ENCODE results near the gene NBDY.

NBDY gene

GRCh38 chrX:56786889-56787733, 58.1 kb downstream of the NBDY start:
- Mint-ChIP-seq H3K4me3 (no peak overlapping the region), H3K4me1 (ENCODE audit: low read depth) (peaks cover 21% of the 10 kb centered on the region), H3K36me3 (ENCODE audit: low read depth) (peaks cover 7% of the 10 kb centered on the region), H3K9me3 (no peaks in the 10 kb centered on the region), H3K27me3 (ENCODE audit: low read depth) (no peaks in the 10 kb centered on the region), H3K27ac (peak overlapping the region; percentile 63)
- DNase-seq (ENCODE audit: low spot score) = no peak

GRCh38 chrX:56787734-56788152, 58.7 kb downstream of the NBDY start:
- Mint-ChIP-seq H3K27me3 (ENCODE audit: low read depth) (no peaks in the 10 kb centered on the region), H3K4me3 (no peak overlapping the region), H3K36me3 (ENCODE audit: low read depth) (peaks cover 10% of the 10 kb centered on the region), H3K4me1 (ENCODE audit: low read depth) (peaks cover 22% of the 10 kb centered on the region), H3K9me3 (no peaks in the 10 kb centered on the region), H3K27ac (no peak overlapping the region)
- DNase-seq (ENCODE audit: low spot score) = no peak

GRCh38 chrX:56788229-56788628, 59.2 kb downstream of the NBDY start:
- H3K27ac Mint-ChIP-seq = no peak overlapping the region
- no peak overlapping the region for H3K4me3 Mint-ChIP-seq

GRCh38 chrX:56788717-56789122, 59.7 kb downstream of the NBDY start:
- peaks cover 22% of the 10 kb centered on the region for H3K4me1 Mint-ChIP-seq (ENCODE audit: low read depth)
- H3K36me3 Mint-ChIP-seq (ENCODE audit: low read depth) = peaks cover 10% of the 10 kb centered on the region
- no peaks in the 10 kb centered on the region for H3K9me3 Mint-ChIP-seq
- H3K4me3 Mint-ChIP-seq = no peak overlapping the region
- H3K27me3 Mint-ChIP-seq (ENCODE audit: low read depth) = no peaks in the 10 kb centered on the region
- no peak for DNase-seq (ENCODE audit: low spot score)
- H3K27ac Mint-ChIP-seq = peak overlapping the region; percentile 57

More at GRCh38 chrX:56788229-56788628, 59.2 kb downstream of the NBDY start:
- Mint-ChIP-seq H3K9me3 (no peaks in the 10 kb centered on the region), H3K36me3 (ENCODE audit: low read depth) (peaks cover 10% of the 10 kb centered on the region), H3K27me3 (ENCODE audit: low read depth) (no peaks in the 10 kb centered on the region), H3K4me1 (ENCODE audit: low read depth) (peaks cover 22% of the 10 kb centered on the region)
- no peak for DNase-seq (ENCODE audit: low spot score)

DNA sequence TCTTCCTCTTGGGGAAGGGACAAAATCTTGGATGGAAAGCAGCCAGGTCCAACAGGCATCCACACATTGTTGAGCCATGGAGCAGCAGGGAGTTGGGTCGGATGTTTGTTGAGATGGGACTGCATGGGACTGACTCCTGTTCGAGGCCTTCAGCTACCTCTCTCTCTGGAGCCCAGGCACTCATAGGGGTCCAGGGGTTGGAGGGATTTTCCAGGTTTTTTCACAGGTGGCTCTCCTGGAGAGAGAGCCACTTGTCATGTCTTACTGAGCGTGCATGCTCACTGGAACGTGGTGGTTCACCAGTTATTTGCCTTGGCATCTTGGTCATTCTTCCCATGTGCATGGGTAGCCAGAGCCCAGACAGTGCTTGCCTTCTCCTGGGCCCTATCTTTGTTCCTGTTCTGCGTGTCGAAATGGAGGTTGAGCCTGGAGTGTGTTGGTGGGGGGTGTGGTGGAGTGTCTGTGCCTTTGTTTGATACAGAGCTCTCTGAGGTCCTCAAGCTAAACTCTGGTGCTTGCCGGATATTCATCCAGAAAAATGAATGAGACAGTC, 60.6 kb downstream of the NBDY start:
- Mint-ChIP-seq H3K4me1 (ENCODE audit: low read depth) (peaks cover 24% of the 10 kb centered on the region), H3K27ac (no peak overlapping the region), H3K36me3 (ENCODE audit: low read depth) (peaks cover 12% of the 10 kb centered on the region), H3K9me3 (no peaks in the 10 kb centered on the region), H3K4me3 (no peak overlapping the region), H3K27me3 (ENCODE audit: low read depth) (no peaks in the 10 kb centered on the region)
- no peak for DNase-seq (ENCODE audit: low spot score)

DNA sequence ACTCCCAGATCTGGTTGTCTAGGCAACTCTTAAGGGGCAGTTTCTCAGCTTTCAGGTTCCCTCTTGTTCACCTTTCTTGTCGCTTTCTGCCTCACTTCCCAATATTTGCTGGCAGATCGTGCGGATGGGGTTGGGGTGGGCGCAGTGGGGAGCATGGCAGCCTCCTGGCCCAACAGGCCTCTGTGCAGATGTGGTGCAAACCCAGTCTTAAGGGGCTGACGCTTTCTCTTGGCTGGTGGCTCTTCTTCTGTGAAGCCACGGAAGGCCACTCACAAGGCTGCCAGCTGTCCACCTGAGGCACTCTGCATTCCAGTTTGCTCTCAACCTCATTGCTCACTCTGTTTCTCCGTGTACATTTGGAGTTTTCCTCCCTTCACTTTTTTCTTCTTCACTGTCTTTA, 61.7 kb downstream of the NBDY start:
- H3K4me3 Mint-ChIP-seq = no peak overlapping the region
- H3K27me3 Mint-ChIP-seq (ENCODE audit: low read depth) = no peaks in the 10 kb centered on the region
- no peak overlapping the region for H3K27ac Mint-ChIP-seq
- H3K4me1 Mint-ChIP-seq (ENCODE audit: low read depth) = peaks cover 24% of the 10 kb centered on the region
- H3K9me3 Mint-ChIP-seq = no peaks in the 10 kb centered on the region
- H3K36me3 Mint-ChIP-seq (ENCODE audit: low read depth) = peaks cover 12% of the 10 kb centered on the region
- DNase-seq (ENCODE audit: low spot score) = no peak

GRCh38 chrX:56791456-56791855, 62.4 kb downstream of the NBDY start:
- no peak overlapping the region for H3K4me3 Mint-ChIP-seq
- H3K36me3 Mint-ChIP-seq (ENCODE audit: low read depth) = peaks cover 12% of the 10 kb centered on the region
- peaks cover 22% of the 10 kb centered on the region for H3K4me1 Mint-ChIP-seq (ENCODE audit: low read depth)
- H3K9me3 Mint-ChIP-seq = no peaks in the 10 kb centered on the region
- no peak for DNase-seq (ENCODE audit: low spot score)
- peak overlapping the region; percentile 26 for H3K27ac Mint-ChIP-seq
- no peaks in the 10 kb centered on the region for H3K27me3 Mint-ChIP-seq (ENCODE audit: low read depth)

- no peak for DNase-seq (ENCODE audit: low spot score)
- Mint-ChIP-seq H3K9me3 (no peaks in the 10 kb centered on the region), H3K27me3 (ENCODE audit: low read depth) (no peaks in the 10 kb centered on the region), H3K27ac (peak overlapping the region; percentile 52), H3K4me1 (ENCODE audit: low read depth) (peaks cover 20% of the 10 kb centered on the region), H3K4me3 (no peak overlapping the region), H3K36me3 (ENCODE audit: low read depth) (peaks cover 10% of the 10 kb centered on the region)
Observed at GRCh38 chrX:56792270-56793111, 63.4 kb downstream of the NBDY start.

DNA sequence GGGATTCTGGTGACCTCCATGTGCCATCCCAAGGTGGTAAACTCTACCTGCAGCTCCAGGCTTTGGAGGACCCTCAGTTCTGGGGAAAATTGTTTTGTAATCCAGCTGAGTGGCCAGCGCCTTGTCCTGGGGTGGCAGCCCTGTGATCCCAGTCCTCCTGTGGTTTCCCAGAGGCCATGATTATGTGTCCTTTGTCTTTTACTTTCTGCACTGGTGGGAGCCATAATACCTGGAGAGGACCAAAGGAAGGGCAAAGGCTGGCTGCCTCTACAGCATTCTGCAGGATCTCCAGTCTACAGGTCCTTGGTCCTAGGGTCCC, 64.0 kb downstream of the NBDY start:
- Mint-ChIP-seq H3K27me3 (ENCODE audit: low read depth) (no peaks in the 10 kb centered on the region), H3K27ac (no peak overlapping the region), H3K9me3 (no peaks in the 10 kb centered on the region), H3K36me3 (ENCODE audit: low read depth) (peaks cover 13% of the 10 kb centered on the region), H3K4me3 (no peak overlapping the region), H3K4me1 (ENCODE audit: low read depth) (peaks cover 25% of the 10 kb centered on the region)
- DNase-seq (ENCODE audit: low spot score) = no peak

GRCh38 chrX:56793521-56794320, 64.7 kb downstream of the NBDY start:
- DNase-seq (ENCODE audit: low spot score) = no peak
- H3K9me3 Mint-ChIP-seq = no peaks in the 10 kb centered on the region
- H3K4me1 Mint-ChIP-seq (ENCODE audit: low read depth) = peaks cover 26% of the 10 kb centered on the region
- no peaks in the 10 kb centered on the region for H3K27me3 Mint-ChIP-seq (ENCODE audit: low read depth)
- no peak overlapping the region for H3K27ac Mint-ChIP-seq
- peaks cover 13% of the 10 kb centered on the region for H3K36me3 Mint-ChIP-seq (ENCODE audit: low read depth)
- no peak overlapping the region for H3K4me3 Mint-ChIP-seq

DNA sequence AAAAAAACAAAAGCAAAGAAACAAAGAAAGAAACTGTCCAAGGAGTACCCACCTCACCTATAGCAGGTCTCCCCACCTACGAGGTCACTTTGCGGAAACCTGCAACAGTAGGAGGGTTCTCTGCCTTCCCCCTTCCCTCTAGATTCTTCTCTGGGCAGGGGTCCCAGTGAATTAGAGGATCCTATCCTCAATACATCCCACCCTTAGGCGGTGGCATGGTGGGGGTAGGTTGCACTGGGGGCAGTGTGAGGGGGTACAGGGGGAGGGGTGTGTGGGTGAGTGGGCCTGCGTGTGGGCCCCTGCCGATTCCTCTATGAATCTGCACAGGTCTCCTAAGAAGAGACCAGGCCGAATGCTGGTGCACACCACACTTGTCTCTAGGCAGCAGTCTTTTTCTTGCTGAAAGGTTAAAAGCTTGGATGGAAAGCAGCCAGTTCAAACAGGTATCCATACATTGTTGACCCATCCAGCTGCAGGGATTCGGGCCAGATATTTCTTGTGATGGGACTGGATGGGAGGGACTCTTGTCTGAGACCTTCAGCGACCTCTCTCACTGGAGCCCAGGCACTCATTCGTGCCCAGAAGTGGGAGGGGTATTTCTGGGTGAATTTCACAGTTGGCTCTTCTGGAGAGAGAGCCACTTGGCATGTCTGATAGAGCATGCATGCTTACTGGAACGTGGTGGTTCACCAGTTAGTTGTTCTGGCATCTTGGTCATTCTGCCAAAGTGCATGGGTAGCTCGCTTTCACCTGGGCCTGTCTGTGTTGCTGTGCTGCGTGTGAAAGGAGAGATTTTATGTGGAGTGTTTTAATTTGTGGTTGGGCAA, 65.6 kb downstream of the NBDY start:
- no peak overlapping the region for H3K27ac Mint-ChIP-seq
- H3K36me3 Mint-ChIP-seq (ENCODE audit: low read depth) = peaks cover 11% of the 10 kb centered on the region
- H3K4me1 Mint-ChIP-seq (ENCODE audit: low read depth) = peaks cover 26% of the 10 kb centered on the region
- H3K4me3 Mint-ChIP-seq = no peak overlapping the region
- H3K9me3 Mint-ChIP-seq = no peaks in the 10 kb centered on the region
- H3K27me3 Mint-ChIP-seq (ENCODE audit: low read depth) = no peaks in the 10 kb centered on the region
- DNase-seq (ENCODE audit: low spot score) = no peak

- Mint-ChIP-seq H3K27ac (no peak overlapping the region), H3K36me3 (ENCODE audit: low read depth) (peaks cover 11% of the 10 kb centered on the region), H3K4me1 (ENCODE audit: low read depth) (peaks cover 31% of the 10 kb centered on the region), H3K27me3 (ENCODE audit: low read depth) (no peaks in the 10 kb centered on the region), H3K9me3 (no peaks in the 10 kb centered on the region), H3K4me3 (no peak overlapping the region)
- no peak for DNase-seq (ENCODE audit: low spot score)
Observed at GRCh38 chrX:56795309-56795868, 66.3 kb downstream of the NBDY start.

Data from T-helper 2 cell treated with Interferon-gamma antibody and Interleukin-4, amounts not matched to agents 5 μg/mL and 100 μg/mL, for 36 hours (primary cell).